Transverse colon (tissue), 4 donors: ENCODE measurements around the gene SLBP.

Experiments
- EP300 ChIP-seq: sonication (generic); formaldehyde crosslinking; IDR thresholded peaks from one replicate; pipeline ENCODE4 v1.6.1; 2017; ENCODE audit warnings: antibody characterized with exemption, low read depth
- POLR2A ChIP-seq: fragments of 450-650 bp; IDR thresholded peaks from one replicate; pipeline ENCODE4 v1.6.1; 2016; ENCODE audit warnings: antibody characterized with exemption, mild to moderate bottlenecking, moderate library complexity
- POLR2AphosphoS5 ChIP-seq, 3 donors: sonication (generic); formaldehyde crosslinking; IDR thresholded peaks; one replicate each; pipeline ENCODE4 v1.6.1; 2016; ENCODE audit warnings: antibody characterized with exemption in 3 of 3
- TF ChIP-seq, protein P1 (sequence below), 5 experiments: fragments of 200-600 bp in 3 of 5; fragments of 450-650 bp in 2 of 5; sonication (generic) in 3 of 5; IDR thresholded peaks; 1 replicate in 2 of 5; 2 replicates in 3 of 5; pipeline ENCODE4 v1.5.1; 2016 to 2017; ENCODE audit warnings: antibody characterized with exemption in 5 of 5, inconsistent platforms in 3 of 5, mild to moderate bottlenecking in 2 of 5, moderate library complexity in 1 of 5

DNA sequence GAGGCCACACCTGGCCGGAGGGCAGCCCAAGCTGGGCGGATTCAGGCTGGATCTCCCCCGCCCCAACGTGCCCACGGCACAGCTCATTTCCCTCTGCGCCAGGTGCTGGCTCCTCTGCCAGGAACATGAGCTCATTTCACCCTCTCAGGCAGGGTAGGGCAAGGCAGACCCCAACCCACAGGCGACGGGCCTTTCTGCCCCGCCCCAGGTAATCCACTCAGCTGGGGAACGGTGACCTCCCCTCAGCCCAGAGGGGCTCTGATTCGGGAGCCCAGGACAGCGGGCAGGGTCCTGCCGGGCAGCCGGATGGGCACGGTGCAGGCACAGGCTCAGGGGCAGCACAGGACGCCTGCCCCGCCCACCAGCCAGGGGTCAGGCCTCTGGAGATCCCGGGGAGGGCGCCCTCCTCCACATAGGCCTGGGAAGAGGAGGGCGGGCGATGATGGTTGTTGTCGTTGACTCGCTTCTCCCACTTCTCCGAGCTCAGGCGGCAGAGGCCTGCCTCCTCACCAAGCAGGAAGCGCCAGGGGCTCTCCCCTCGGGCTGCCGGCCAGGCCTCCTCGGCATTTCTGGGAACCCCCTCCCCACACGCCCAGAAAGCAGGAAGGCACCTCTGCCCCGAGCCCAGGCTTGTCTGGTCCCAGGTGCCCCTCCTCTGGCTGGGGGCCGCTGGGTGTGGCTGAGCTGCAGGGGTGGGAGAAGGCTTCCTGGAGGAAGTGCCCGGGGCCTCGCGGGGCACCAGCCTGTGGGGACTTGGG is 40.3 kb upstream of the SLBP start:
- TF ChIP-seq, protein P1, sequence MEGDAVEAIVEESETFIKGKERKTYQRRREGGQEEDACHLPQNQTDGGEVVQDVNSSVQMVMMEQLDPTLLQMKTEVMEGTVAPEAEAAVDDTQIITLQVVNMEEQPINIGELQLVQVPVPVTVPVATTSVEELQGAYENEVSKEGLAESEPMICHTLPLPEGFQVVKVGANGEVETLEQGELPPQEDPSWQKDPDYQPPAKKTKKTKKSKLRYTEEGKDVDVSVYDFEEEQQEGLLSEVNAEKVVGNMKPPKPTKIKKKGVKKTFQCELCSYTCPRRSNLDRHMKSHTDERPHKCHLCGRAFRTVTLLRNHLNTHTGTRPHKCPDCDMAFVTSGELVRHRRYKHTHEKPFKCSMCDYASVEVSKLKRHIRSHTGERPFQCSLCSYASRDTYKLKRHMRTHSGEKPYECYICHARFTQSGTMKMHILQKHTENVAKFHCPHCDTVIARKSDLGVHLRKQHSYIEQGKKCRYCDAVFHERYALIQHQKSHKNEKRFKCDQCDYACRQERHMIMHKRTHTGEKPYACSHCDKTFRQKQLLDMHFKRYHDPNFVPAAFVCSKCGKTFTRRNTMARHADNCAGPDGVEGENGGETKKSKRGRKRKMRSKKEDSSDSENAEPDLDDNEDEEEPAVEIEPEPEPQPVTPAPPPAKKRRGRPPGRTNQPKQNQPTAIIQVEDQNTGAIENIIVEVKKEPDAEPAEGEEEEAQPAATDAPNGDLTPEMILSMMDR (IDR thresholded peaks at IDR 0.05): no peak
- TF ChIP-seq POLR2AphosphoS5 (IDR thresholded peaks at IDR 0.05) (no peak), POLR2A (no peak), EP300 (no peak)
